ENCODE data around the gene AKT2.
A peak's percentile ranks its signal among the peaks of the same experiment; 100 is the strongest.

Gene AKT2

DNA sequence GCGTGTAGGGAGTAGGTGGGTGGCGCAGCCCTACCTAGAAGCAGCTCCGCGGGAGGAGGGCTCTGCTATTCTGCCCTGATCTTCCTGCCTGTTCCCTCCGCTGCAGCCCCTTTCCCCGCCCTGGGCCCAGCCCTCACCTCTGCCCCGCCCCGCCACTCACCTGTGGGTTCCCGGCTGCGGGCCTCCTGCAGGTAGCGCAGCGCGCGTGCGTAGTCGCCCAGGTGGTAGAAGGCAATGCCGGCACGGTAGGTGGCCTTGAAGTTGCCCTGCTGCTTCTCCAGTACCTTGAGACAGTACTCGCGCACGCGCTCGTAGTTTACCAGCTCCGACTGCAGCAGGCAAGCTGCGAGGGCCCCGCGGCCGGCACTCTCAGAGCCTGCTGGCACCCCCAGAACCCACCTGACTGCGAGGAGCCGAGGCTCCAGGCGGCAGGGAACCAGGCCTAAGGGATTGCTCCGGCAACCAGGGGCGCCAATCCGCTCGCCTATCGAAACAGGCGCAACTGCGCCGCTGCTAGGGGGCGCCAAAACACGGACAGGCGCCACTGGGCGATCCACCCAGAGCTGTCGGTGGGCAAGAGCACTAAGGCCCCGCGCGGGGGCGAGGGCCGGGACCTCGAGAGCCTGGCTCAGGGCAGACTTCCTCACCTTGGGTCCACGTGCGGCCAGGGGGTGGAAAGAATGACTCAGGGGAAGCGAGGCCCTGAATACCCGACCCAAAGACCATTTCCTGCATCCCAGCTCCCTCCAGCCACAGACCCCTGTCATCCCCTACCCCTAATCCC lies 67.9 kb downstream of the AKT2 start:
- no peak overlapping the region for H4K12ac ChIP-seq (ENCODE audit: low read depth, low read length)
- peaks cover 1% of the 10 kb centered on the region for H3K9me3 ChIP-seq (ENCODE audit: insufficient read depth, low read depth, low read length)
- no peak overlapping the region for H2BK12ac ChIP-seq (ENCODE audit: low read length)
- H4K8ac ChIP-seq (ENCODE audit: low read depth, low read length) = no peak overlapping the region
- H4K91ac ChIP-seq (ENCODE audit: low read depth, low read length) = no peak overlapping the region
- H3K9ac ChIP-seq (ENCODE audit: low read length) = no peak overlapping the region
- no peak overlapping the region for H2BK5ac ChIP-seq (ENCODE audit: low read depth, low read length, poor library complexity)
- no CpG with 5 or more reads among the region's 54 CpGs for WGBS (ENCODE audit: extremely low coverage, insufficient coverage, insufficient read length)
- DNase-seq = peak; percentile 91 to 93
- H3K18ac ChIP-seq (ENCODE audit: low read length) = no peak overlapping the region
- peaks cover 2 to 3% of the 10 kb centered on the region in 2 experiments for H3K4me1 ChIP-seq (ENCODE audit: control insufficient read depth in 1 of 2, insufficient read depth in 2 of 2, low read length in 2 of 2)
- H3K23ac ChIP-seq (ENCODE audit: low read length) = no peak overlapping the region
- peaks cover 23% of the 10 kb centered on the region for H3K27me3 ChIP-seq (ENCODE audit: insufficient read depth, low read length)
- no peak overlapping the region for H3K27ac ChIP-seq (ENCODE audit: low read depth, low read length)
- H2AFZ ChIP-seq (ENCODE audit: insufficient read depth, low read length, poor library complexity) = no peak overlapping the region
- peak overlapping the region; percentile 29 for H3K4me3 ChIP-seq (ENCODE audit: low read depth, low read length)
- H3K36me3 ChIP-seq (ENCODE audit: control insufficient read depth in 1 of 2, insufficient read depth in 2 of 2, low read length in 2 of 2) = no peaks in the 10 kb centered on the region
- no peaks in the 10 kb centered on the region for H3K79me2 ChIP-seq (ENCODE audit: control insufficient read depth, insufficient read depth, low read length, poor library complexity)
- H3K14ac ChIP-seq (ENCODE audit: low read length) = no peak overlapping the region
- peak overlapping the region; percentile 29 for H3K4me2 ChIP-seq (ENCODE audit: low read length)
- H3K79me1 ChIP-seq (ENCODE audit: low read length) = no peaks in the 10 kb centered on the region
- H3K4ac ChIP-seq (ENCODE audit: low read depth, low read length) = no peak overlapping the region
- no peak overlapping the region for H2AK5ac ChIP-seq (ENCODE audit: low read length)
- no peak overlapping the region for H2BK120ac ChIP-seq (ENCODE audit: insufficient read depth, low read length, poor library complexity)

DNA sequence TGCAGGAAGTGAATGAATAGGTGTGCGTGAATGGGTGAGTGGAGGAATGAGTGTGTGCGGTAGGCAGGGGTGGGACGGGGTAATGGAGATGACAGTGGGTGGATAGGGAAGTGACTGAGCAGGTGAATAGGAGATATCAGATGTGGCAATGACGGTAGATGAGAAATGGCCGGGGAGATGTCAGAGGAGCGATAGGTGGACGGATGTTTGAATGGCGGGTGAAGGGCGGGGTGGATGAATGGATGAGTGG lies 68.4 kb downstream of the AKT2 start:
- Histone ChIP-seq H3K23ac (ENCODE audit: low read length) (no peak overlapping the region), H4K8ac (ENCODE audit: low read depth, low read length) (no peak overlapping the region), H3K36me3 (ENCODE audit: control insufficient read depth in 1 of 2, insufficient read depth in 2 of 2, low read length in 2 of 2) (no peaks in the 10 kb centered on the region), H3K9me3 (ENCODE audit: insufficient read depth, low read depth, low read length) (peaks cover 1% of the 10 kb centered on the region), H3K27me3 (ENCODE audit: insufficient read depth, low read length) (peaks cover 23% of the 10 kb centered on the region), H3K9ac (ENCODE audit: low read length) (no peak overlapping the region), H3K4me1 (ENCODE audit: control insufficient read depth in 1 of 2, insufficient read depth in 2 of 2, low read length in 2 of 2) (peaks cover 2 to 3% of the 10 kb centered on the region in 2 experiments), H3K14ac (ENCODE audit: low read length) (no peak overlapping the region), H4K12ac (ENCODE audit: low read depth, low read length) (no peak overlapping the region), H2BK12ac (ENCODE audit: low read length) (no peak overlapping the region), H4K91ac (ENCODE audit: low read depth, low read length) (no peak overlapping the region), H3K4ac (ENCODE audit: low read depth, low read length) (no peak overlapping the region), H3K4me2 (ENCODE audit: low read length) (peak overlapping the region; percentile 29), H3K4me3 (ENCODE audit: low read depth, low read length) (no peak overlapping the region), H2BK5ac (ENCODE audit: low read depth, low read length, poor library complexity) (no peak overlapping the region), H3K18ac (ENCODE audit: low read length) (no peak overlapping the region), H2BK120ac (ENCODE audit: insufficient read depth, low read length, poor library complexity) (no peak overlapping the region), H2AFZ (ENCODE audit: insufficient read depth, low read length, poor library complexity) (no peak overlapping the region), H3K27ac (ENCODE audit: low read depth, low read length) (no peak overlapping the region), H3K79me2 (ENCODE audit: control insufficient read depth, insufficient read depth, low read length, poor library complexity) (no peaks in the 10 kb centered on the region), H2AK5ac (ENCODE audit: low read length) (no peak overlapping the region), H3K79me1 (ENCODE audit: low read length) (no peaks in the 10 kb centered on the region)
- WGBS (ENCODE audit: extremely low coverage, insufficient coverage, insufficient read length) = 100% methylated on average over 3 of the region's 9 CpGs
- DNase-seq = no peak

DNA sequence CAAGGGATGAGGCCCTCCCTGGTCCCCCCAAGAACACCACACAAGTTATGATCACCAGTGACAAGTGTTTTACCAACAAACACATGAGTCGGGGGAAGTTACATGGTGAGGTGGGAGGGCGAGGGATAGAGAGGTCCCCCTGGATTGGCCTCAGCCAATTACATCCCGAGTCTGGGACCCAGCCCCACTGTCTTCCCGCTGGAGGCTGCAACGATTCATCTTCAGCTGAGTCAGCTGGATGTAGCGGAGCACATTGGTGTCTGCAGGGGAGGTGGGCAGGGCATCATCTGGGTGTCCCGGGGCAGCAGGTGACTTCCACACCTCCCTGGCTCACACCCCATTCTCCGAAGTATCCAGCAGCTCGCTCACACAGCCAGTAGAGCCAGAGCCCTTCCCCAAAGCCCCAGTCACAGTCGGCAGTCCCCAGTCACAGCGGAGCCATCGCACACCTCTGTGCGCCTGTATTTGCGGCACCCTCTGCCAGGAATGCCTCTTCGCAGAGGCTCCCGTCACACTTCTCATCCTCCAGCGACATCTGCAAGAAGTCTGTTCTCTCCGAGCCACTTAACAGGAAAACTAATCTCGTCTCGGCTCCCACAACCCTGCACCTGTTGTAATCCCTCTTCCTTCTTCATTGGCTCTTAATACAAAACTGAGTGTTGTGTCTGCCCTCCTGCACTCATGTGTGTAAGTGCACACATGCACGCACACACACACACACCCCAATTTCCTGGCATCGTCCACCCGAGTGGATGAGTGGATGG lies 69.0 kb downstream of the AKT2 start:
- Histone ChIP-seq H2AK5ac (ENCODE audit: low read length) (no peak overlapping the region), H3K14ac (ENCODE audit: low read length) (no peak overlapping the region), H3K4me3 (ENCODE audit: low read depth, low read length) (no peak overlapping the region), H3K4ac (ENCODE audit: low read depth, low read length) (no peak overlapping the region), H4K91ac (ENCODE audit: low read depth, low read length) (no peak overlapping the region), H3K23ac (ENCODE audit: low read length) (no peak overlapping the region), H4K8ac (ENCODE audit: low read depth, low read length) (no peak overlapping the region), H3K27me3 (ENCODE audit: insufficient read depth, low read length) (peaks cover 23% of the 10 kb centered on the region), H3K4me1 (ENCODE audit: control insufficient read depth in 1 of 2, insufficient read depth in 2 of 2, low read length in 2 of 2) (peaks cover 2 to 3% of the 10 kb centered on the region in 2 experiments), H3K79me1 (ENCODE audit: low read length) (no peaks in the 10 kb centered on the region), H3K18ac (ENCODE audit: low read length) (no peak overlapping the region), H3K4me2 (ENCODE audit: low read length) (no peak overlapping the region), H2BK12ac (ENCODE audit: low read length) (no peak overlapping the region), H2BK5ac (ENCODE audit: low read depth, low read length, poor library complexity) (no peak overlapping the region), H3K79me2 (ENCODE audit: control insufficient read depth, insufficient read depth, low read length, poor library complexity) (no peaks in the 10 kb centered on the region), H2BK120ac (ENCODE audit: insufficient read depth, low read length, poor library complexity) (no peak overlapping the region), H3K9ac (ENCODE audit: low read length) (no peak overlapping the region), H3K36me3 (ENCODE audit: control insufficient read depth in 1 of 2, insufficient read depth in 2 of 2, low read length in 2 of 2) (no peaks in the 10 kb centered on the region), H3K9me3 (ENCODE audit: insufficient read depth, low read depth, low read length) (peaks cover 1% of the 10 kb centered on the region), H4K12ac (ENCODE audit: low read depth, low read length) (no peak overlapping the region), H2AFZ (ENCODE audit: insufficient read depth, low read length, poor library complexity) (no peak overlapping the region), H3K27ac (ENCODE audit: low read depth, low read length) (no peak overlapping the region)
- DNase-seq = no peak
- WGBS (ENCODE audit: extremely low coverage, insufficient coverage, insufficient read length) = no CpG with 5 or more reads among the region's 23 CpGs

DNA sequence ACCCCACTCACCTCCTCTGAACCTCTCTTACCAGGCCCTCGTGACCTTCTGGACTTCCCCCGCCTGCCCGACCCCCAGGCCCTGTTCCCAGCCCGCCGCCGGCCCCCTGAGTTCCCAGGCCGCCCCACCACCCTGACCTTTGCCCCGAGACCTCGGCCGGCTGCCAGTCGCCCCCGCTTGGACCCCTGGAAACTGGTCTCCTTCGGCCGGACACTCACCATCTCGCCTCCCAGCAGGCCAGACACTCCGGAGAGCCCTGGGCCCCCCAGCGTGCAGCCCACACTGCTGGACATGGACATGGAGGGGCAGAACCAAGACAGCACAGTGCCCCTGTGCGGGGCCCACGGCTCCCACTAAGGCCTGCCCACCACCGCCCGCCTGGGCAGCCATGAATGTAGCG lies 70.2 kb downstream of the AKT2 start:
- Histone ChIP-seq H4K8ac (ENCODE audit: low read depth, low read length) (no peak overlapping the region), H3K79me1 (ENCODE audit: low read length) (no peaks in the 10 kb centered on the region), H3K27ac (ENCODE audit: low read depth, low read length) (no peak overlapping the region), H3K36me3 (ENCODE audit: control insufficient read depth in 1 of 2, insufficient read depth in 2 of 2, low read length in 2 of 2) (no peaks in the 10 kb centered on the region), H3K4me3 (ENCODE audit: low read depth, low read length) (no peak overlapping the region), H2AFZ (ENCODE audit: insufficient read depth, low read length, poor library complexity) (no peak overlapping the region), H3K4ac (ENCODE audit: low read depth, low read length) (no peak overlapping the region), H4K91ac (ENCODE audit: low read depth, low read length) (no peak overlapping the region), H2BK5ac (ENCODE audit: low read depth, low read length, poor library complexity) (no peak overlapping the region), H2AK5ac (ENCODE audit: low read length) (no peak overlapping the region), H3K27me3 (ENCODE audit: insufficient read depth, low read length) (peaks cover 23% of the 10 kb centered on the region), H3K79me2 (ENCODE audit: control insufficient read depth, insufficient read depth, low read length, poor library complexity) (no peaks in the 10 kb centered on the region), H3K18ac (ENCODE audit: low read length) (no peak overlapping the region), H3K4me1 (ENCODE audit: control insufficient read depth in 1 of 2, insufficient read depth in 2 of 2, low read length in 2 of 2) (peaks cover 2 to 3% of the 10 kb centered on the region in 2 experiments), H3K9me3 (ENCODE audit: insufficient read depth, low read depth, low read length) (peaks cover 1% of the 10 kb centered on the region), H3K9ac (ENCODE audit: low read length) (no peak overlapping the region), H3K23ac (ENCODE audit: low read length) (no peak overlapping the region), H3K14ac (ENCODE audit: low read length) (no peak overlapping the region), H2BK120ac (ENCODE audit: insufficient read depth, low read length, poor library complexity) (no peak overlapping the region), H3K4me2 (ENCODE audit: low read length) (no peak overlapping the region), H2BK12ac (ENCODE audit: low read length) (no peak overlapping the region), H4K12ac (ENCODE audit: low read depth, low read length) (no peak overlapping the region)
- DNase-seq = no peak
- WGBS (ENCODE audit: extremely low coverage, insufficient coverage, insufficient read length) = no CpG with 5 or more reads among the region's 22 CpGs

Data from trophoblast cell (in vitro differentiated cells and primary cell).